GM12864 (cell line): Measurements from ENCODE around the gene NAT10.

ENCODE experiments used
- DNase-seq: peaks from one replicate; pipeline ENCODE4 v3.0.0-alpha.2; 2011; ENCODE audit warnings: low read depth
- H3K4me3 ChIP-seq: 2 replicates; pipeline ENCODE4 v1.5.1; 2011; ENCODE audit warnings: mild to moderate bottlenecking, low read depth, low read length, control low read depth
- CTCF ChIP-seq: IDR thresholded peaks from 2 replicates; pipeline ENCODE4 v1.5.1; 2011; ENCODE audit warnings: low read depth, mild to moderate bottlenecking, moderate library complexity, low read length, control low read depth, inconsistent platforms; ENCODE audit errors: missing control alignments

NAT10 gene

GRCh38 chr11:34143048-34143447, 37.6 kb downstream of the NAT10 start:
- DNase-seq = no peak
- H3K4me3 ChIP-seq = no peak overlapping the region
- TF ChIP-seq CTCF = no peak

- DNase-seq = peak; percentile 47
- TF ChIP-seq CTCF = no peak
- H3K4me3 ChIP-seq = no peak overlapping the region
These were observed 39.6 kb downstream of the NAT10 start for GRCh38 chr11:34145073-34145472.

GRCh38 chr11:34145847-34146381, 40.5 kb downstream of the NAT10 start:
- peak; percentile 36 for DNase-seq
- TF ChIP-seq CTCF = no peak
- H3K4me3 ChIP-seq = no peak overlapping the region; the same call in 1 of the 2 replicates

GRCh38 chr11:34146411-34146810, 41.0 kb downstream of the NAT10 start:
- H3K4me3 ChIP-seq = no peak overlapping the region
- no peak for TF ChIP-seq CTCF

GRCh38 chr11:34146866-34147265, 41.4 kb downstream of the NAT10 start:
- H3K4me3 ChIP-seq = no peak overlapping the region
- TF ChIP-seq CTCF = no peak
- no peak for DNase-seq

More at GRCh38 chr11:34146411-34146810, 41.0 kb downstream of the NAT10 start:
- no peak for DNase-seq

GRCh38 chr11:34147581-34147980, 42.2 kb downstream of the NAT10 start:
- H3K4me3 ChIP-seq = no peak overlapping the region
- no peak for TF ChIP-seq CTCF
- DNase-seq = no peak

- no peak overlapping the region for H3K4me3 ChIP-seq
- no peak for TF ChIP-seq CTCF
- DNase-seq = no peak
These were observed 43.2 kb downstream of the NAT10 start for GRCh38 chr11:34148504-34149165.
